Measurements from ENCODE around the gene PIGA. TPM values are rescaled to one million over a fixed set of nuclear protein-coding genes. Genes with fewer than 3 reads are reported as not detected.

PIGA gene
- total and polyA plus RNA-seq, 10 donors, result 4.9 to 17.2 (median 12.4) TPM

DNA sequence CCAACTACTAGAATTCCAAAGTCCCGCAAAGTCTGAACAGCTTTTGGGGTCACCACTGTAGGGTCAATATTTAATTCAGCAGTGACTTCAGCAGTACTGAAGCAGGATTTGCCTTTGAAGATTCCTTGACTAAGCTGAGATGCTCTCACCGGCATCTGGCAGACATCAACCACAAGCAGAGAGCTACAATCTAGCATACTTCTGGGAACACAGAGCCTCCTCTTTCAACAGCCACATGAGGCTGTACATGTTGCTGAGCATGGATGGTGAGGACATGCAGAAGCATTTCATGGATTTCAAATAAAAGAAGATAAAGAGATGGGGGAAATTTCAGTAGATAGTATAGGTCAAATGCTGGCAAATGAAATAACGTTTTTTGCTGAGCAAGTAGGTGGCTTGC is 13.3 kb downstream of the PIGA start:
- Histone ChIP-seq H3K36me3 (peaks cover 0 to 50% (median 11%) of the 10 kb centered on the region in 6 donors), H3K9me3 (no peaks in the 10 kb centered on the region), H3K27me3 (replicated peaks in 1 of 7) (no peaks in the 10 kb centered on the region), H3K4me1 (no peaks in the 10 kb centered on the region), H3K27ac (peak overlapping the region in 3 of 8 donors; percentile 26 to 51 (median 32)), H3K4me3 (no peak overlapping the region)
- intact Hi-C loops (cut with DNase I; ENCODE audit: low total_unique reads), result no loop called here
- no peak for DNase-seq
- TF ChIP-seq POLR2AphosphoS5 (IDR thresholded peaks at IDR 0.05), result no peak
- TF ChIP-seq, protein P1, sequence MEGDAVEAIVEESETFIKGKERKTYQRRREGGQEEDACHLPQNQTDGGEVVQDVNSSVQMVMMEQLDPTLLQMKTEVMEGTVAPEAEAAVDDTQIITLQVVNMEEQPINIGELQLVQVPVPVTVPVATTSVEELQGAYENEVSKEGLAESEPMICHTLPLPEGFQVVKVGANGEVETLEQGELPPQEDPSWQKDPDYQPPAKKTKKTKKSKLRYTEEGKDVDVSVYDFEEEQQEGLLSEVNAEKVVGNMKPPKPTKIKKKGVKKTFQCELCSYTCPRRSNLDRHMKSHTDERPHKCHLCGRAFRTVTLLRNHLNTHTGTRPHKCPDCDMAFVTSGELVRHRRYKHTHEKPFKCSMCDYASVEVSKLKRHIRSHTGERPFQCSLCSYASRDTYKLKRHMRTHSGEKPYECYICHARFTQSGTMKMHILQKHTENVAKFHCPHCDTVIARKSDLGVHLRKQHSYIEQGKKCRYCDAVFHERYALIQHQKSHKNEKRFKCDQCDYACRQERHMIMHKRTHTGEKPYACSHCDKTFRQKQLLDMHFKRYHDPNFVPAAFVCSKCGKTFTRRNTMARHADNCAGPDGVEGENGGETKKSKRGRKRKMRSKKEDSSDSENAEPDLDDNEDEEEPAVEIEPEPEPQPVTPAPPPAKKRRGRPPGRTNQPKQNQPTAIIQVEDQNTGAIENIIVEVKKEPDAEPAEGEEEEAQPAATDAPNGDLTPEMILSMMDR (IDR thresholded peaks at IDR 0.05 in 8 of 11, conservative IDR thresholded peaks at IDR 0.05 in 3 of 11), result no peak
- TF ChIP-seq POLR2A (IDR thresholded peaks at IDR 0.05), result no peak
- WGBS, 5 donors, result 69 to 90% (median 88%) methylated on average over 3 of the region's 3 CpGs

DNA sequence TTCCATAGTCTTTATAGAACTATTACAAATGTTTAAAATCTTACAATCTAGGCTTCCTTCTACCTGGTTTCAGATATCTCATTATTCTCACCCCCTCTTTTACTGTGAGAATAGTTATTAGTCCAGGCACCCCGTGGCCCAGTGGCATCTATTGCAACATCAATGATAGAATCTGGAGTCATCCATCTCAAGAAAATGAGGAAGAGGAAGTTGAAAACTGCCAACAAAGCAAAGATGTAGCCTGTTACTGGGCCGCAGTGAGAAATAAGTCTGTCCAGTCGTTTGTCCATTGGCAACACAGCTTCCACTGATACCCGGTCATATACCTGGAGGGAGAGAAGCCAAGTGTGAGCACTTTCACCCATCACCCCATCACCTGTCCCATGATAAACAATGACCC is 13.9 kb downstream of the PIGA start:
- H3K36me3 ChIP-seq, result peaks cover 0 to 50% (median 11%) of the 10 kb centered on the region in 6 donors
- H3K4me3 ChIP-seq, result no peak overlapping the region
- intact Hi-C loops (cut with DNase I; ENCODE audit: low total_unique reads), result no loop called here
- peak overlapping the region in 3 of 8 donors; percentile 26 to 51 (median 32) for H3K27ac ChIP-seq
- WGBS, 5 donors, result 43 to 68% (median 61%) methylated on average over 4 of the region's 4 CpGs
- no peak for DNase-seq
- no peaks in the 10 kb centered on the region for H3K4me1 ChIP-seq
- H3K9me3 ChIP-seq, result no peaks in the 10 kb centered on the region
- TF ChIP-seq POLR2A (IDR thresholded peaks at IDR 0.05) (no peak), POLR2AphosphoS5 (IDR thresholded peaks at IDR 0.05) (peak in 1 of 3 donors; percentile 4)
- TF ChIP-seq, protein P1 (IDR thresholded peaks at IDR 0.05 in 8 of 11, conservative IDR thresholded peaks at IDR 0.05 in 3 of 11), result no peak
- no peaks in the 10 kb centered on the region for H3K27me3 ChIP-seq (replicated peaks in 1 of 7)

DNA sequence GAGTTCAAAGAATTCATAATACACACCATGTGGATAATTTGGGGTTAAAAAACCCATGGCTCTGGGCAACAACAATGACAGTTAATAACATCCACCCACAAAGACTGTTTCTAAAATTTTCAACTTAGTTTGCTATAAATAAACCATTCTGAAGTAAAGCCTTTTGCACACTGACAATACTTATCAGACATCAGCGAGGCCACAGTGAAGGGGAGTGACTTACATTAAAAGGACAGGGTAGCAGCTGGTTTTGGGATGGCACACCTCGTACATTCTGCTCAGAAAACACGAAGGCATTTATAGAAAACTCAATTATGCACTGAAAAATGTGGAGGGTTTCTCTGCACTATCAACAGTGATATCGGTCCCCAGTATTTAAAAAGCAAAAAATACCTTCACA is 15.0 kb downstream of the PIGA start:
- Histone ChIP-seq H3K9me3 (no peaks in the 10 kb centered on the region), H3K27ac (no peak overlapping the region), H3K4me3 (no peak overlapping the region), H3K27me3 (replicated peaks in 1 of 7) (no peaks in the 10 kb centered on the region), H3K4me1 (no peaks in the 10 kb centered on the region), H3K36me3 (peaks cover 0 to 50% (median 11%) of the 10 kb centered on the region in 6 donors)
- no peak for DNase-seq
- TF ChIP-seq POLR2AphosphoS5 (IDR thresholded peaks at IDR 0.05), result no peak
- no peak for TF ChIP-seq POLR2A (IDR thresholded peaks at IDR 0.05)
- TF ChIP-seq, protein P1 (IDR thresholded peaks at IDR 0.05 in 8 of 11, conservative IDR thresholded peaks at IDR 0.05 in 3 of 11), result no peak
- 72 to 93% (median 84%) methylated on average over 4 of the region's 4 CpGs for WGBS, 5 donors
- intact Hi-C loops (cut with DNase I; ENCODE audit: low total_unique reads), result no loop called here

DNA sequence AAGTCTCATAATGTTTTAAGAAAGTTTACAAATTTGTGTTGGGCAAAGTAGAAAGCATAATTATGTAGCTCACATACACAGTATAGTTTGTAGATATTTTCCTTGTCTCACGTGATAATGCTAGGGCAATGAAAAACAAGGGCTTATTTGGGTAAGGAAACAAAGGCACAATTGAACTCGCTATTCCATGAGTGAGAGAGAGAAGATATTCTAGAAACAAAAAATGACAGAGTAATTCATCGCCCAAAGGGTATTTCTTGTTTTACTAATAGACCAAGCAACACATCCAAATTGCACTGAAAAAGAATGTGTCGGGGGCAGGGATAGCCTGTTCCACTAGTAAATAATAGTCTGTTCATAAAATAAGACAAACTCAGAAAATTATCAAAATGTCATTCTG is 16.2 kb downstream of the PIGA start:
- Histone ChIP-seq H3K27me3 (replicated peaks in 1 of 7) (no peaks in the 10 kb centered on the region), H3K9me3 (no peaks in the 10 kb centered on the region), H3K27ac (no peak overlapping the region), H3K4me3 (no peak overlapping the region), H3K36me3 (peaks cover 0 to 41% (median 4%) of the 10 kb centered on the region in 6 donors), H3K4me1 (no peaks in the 10 kb centered on the region)
- TF ChIP-seq POLR2A (IDR thresholded peaks at IDR 0.05) (no peak), POLR2AphosphoS5 (IDR thresholded peaks at IDR 0.05) (no peak)
- TF ChIP-seq, protein P1 (IDR thresholded peaks at IDR 0.05 in 8 of 11, conservative IDR thresholded peaks at IDR 0.05 in 3 of 11), result no peak
- DNase-seq, result no peak
- intact Hi-C loops (cut with DNase I; ENCODE audit: low total_unique reads), result no loop called here
- WGBS, 5 donors, result 83 to 96% (median 94%) methylated on average over 4 of the region's 4 CpGs
